Stomach (tissue), 4 donors: ENCODE measurements around the gene SPIC.

Experiments used
- EP300 ChIP-seq: sonication (generic); formaldehyde crosslinking; IDR thresholded peaks from one replicate; pipeline ENCODE4 v1.6.1; 2017; ENCODE audit warnings: antibody characterized with exemption
- POLR2A ChIP-seq, 4 donors: fragments of 450-650 bp; IDR thresholded peaks; one replicate each; pipeline ENCODE4 v1.6.1; 2016; ENCODE audit warnings: antibody characterized with exemption in 4 of 4, control low read depth in 2 of 4, mild to moderate bottlenecking in 1 of 4, moderate library complexity in 1 of 4
- TF ChIP-seq, protein P1 (sequence below), 7 experiments: fragments of 450-650 bp in 4 of 7; fragments of 200-600 bp in 3 of 7; sonication (generic) in 3 of 7; IDR thresholded peaks; one replicate each; pipeline ENCODE4 v1.5.1; 2016 to 2019; ENCODE audit warnings: antibody characterized with exemption in 7 of 7, control low read depth in 2 of 7, mild to moderate bottlenecking in 1 of 7

DNA sequence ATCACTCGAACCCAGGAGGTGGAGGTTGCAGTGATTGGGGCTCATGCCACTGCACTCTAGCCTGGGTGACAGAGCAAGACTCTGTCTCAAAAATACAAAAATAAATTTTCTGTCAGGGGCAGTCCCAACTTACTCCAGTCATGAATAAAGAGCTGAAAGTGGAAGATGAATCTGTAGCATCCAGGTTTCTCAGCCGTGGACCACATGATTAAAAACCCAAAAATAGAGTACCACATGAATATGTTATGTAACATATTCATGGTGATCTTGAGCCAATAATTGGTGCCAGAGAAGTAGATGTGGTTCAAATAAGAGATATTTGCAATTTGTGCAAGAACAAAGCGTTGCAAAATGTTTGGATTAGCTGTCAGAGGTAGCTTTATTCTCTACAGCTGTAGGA lies 23.1 kb downstream of the SPIC start:
- TF ChIP-seq, protein P1, sequence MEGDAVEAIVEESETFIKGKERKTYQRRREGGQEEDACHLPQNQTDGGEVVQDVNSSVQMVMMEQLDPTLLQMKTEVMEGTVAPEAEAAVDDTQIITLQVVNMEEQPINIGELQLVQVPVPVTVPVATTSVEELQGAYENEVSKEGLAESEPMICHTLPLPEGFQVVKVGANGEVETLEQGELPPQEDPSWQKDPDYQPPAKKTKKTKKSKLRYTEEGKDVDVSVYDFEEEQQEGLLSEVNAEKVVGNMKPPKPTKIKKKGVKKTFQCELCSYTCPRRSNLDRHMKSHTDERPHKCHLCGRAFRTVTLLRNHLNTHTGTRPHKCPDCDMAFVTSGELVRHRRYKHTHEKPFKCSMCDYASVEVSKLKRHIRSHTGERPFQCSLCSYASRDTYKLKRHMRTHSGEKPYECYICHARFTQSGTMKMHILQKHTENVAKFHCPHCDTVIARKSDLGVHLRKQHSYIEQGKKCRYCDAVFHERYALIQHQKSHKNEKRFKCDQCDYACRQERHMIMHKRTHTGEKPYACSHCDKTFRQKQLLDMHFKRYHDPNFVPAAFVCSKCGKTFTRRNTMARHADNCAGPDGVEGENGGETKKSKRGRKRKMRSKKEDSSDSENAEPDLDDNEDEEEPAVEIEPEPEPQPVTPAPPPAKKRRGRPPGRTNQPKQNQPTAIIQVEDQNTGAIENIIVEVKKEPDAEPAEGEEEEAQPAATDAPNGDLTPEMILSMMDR (IDR thresholded peaks at IDR 0.05) = no peak
- TF ChIP-seq POLR2A (IDR thresholded peaks at IDR 0.05) = no peak
- TF ChIP-seq EP300 = no peak
